ENCODE measurements around the gene ITGA1.
A peak's percentile ranks its signal among the peaks of the same experiment; 100 is the strongest.
"Not testable (repeated sequence)": the region's sequence is repeated elsewhere in the genome, so short reads cannot be mapped to it uniquely, and the experiment has no call there.

ITGA1 gene

DNA sequence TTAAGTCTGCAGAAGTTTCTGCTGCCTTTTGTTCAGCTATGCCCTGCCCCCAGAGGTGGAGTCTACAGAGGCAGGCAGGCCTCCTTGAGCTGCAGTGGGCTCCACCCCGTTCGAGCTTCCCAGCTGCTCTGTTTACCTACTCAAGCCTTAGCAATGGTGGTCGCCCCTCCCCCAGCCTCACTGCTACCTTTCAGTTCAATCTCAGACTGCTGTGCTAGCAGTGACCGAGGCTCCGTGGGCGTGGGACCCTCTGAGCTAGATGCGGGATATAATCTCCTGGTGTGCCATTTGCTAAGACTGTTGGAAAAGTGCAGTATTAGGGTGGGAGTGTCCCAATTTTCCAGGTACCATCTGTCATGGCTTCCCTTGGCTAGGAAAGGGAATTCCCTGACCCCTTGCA lies 188.4 kb downstream of the ITGA1 start:
- not testable (repeated sequence) for DNase-seq

GRCh38 chr5:52977264-52977897 lies 189.7 kb downstream of the ITGA1 start:
- DNase-seq: no peak

DNA sequence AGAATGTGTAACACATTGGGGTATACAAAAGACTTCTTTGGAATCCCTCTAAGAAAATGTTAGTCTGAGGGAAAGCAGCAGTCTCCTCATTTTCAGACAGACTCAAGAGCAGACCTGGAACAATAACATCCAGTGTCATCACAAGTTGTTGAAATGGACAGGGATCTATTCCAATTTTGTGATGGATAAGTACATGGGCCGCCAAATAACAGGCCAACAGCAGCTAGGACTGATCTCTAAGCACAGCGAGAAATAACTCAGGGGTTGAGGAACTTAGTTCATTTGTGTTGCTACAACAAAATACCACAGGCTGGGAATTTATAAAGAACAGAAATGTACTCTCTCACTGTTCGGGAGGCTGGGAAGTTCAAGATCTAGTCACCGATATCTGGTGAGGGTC lies 193.8 kb downstream of the ITGA1 start:
- DNase-seq: no peak

- no peak for DNase-seq
These were observed 196.3 kb downstream of the ITGA1 start for GRCh38 chr5:52983731-52984636.

- DNase-seq: no peak
These were observed 197.6 kb downstream of the ITGA1 start for GRCh38 chr5:52985306-52985705.

- DNase-seq: no peak
These were observed 200.1 kb downstream of the ITGA1 start for GRCh38 chr5:52987711-52988331.

DNA sequence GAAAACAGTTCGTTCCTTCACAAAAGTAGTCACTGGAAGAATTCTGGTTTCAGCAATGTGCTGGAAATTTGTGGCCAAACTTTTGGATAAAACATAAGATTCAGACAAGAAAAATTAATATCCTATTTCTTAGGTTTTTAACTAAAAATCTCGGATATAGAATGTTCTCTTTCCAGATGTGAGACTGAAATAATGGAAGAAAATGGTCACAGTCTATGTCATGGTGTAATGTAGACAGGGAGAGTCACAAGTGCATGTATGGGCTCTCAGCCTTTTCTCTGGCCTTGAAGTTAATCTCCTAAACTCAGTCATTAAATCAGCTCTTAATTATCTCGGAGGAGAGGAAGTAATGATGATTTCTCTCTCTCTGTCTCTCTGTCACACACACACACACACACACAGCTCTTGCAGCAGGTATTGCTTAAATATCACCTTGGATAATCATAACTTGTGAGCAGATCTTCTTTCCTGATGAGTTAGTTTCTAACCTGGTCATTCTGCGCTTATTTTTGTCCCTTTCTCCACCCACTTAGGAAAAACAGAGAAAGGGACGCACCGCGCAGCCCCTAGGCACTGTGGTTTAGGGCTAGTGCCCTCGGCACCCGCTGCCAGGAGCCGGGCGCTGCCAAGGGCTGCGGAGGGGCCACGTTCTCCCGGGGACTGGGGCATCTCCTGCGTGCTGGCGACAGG lies 200.8 kb downstream of the ITGA1 start:
- no peak for DNase-seq

DNA sequence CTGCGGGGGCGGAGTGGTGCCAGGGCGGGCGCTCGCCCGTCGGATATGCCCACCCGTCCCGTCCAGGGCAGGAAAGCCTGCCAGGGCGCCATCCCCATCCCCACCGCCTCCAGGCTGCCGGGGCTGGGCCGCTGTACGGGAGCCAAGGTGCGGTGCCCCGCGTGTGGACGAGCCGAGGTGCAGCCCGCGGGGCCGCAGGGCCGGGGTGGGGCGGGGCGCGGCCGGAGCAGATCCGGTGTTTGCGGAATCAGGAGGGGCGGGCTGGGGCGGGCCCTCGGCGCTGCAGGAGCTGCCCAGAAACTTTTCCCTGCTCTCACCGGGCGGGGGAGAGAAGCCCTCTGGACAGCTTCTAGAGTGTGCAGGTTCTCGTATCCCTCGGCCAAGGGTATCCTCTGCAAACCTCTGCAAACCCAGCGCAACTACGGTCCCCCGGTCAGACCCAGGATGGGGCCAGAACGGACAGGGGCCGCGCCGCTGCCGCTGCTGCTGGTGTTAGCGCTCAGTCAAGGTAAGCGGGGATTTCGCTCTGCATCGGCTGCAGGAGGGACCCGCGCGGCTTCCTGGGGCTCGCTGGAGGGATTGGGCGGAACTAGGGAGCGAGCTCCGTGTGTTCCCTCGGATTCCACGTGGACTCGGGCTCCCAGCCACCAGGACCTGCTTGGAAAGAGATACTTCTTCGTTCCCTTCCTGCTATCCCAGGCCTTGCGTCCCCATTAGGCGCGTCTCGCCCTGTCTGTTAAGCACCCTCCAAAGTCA lies 201.5 kb downstream of the ITGA1 start, which contains the start of gene ITGA2:
Gene ITGA2 (plus strand): TSS at position 328 of the 756 bp plus-strand sequence. CDS start 117 bp downstream, at position 445.
- peak; percentile 11 for DNase-seq

DNA sequence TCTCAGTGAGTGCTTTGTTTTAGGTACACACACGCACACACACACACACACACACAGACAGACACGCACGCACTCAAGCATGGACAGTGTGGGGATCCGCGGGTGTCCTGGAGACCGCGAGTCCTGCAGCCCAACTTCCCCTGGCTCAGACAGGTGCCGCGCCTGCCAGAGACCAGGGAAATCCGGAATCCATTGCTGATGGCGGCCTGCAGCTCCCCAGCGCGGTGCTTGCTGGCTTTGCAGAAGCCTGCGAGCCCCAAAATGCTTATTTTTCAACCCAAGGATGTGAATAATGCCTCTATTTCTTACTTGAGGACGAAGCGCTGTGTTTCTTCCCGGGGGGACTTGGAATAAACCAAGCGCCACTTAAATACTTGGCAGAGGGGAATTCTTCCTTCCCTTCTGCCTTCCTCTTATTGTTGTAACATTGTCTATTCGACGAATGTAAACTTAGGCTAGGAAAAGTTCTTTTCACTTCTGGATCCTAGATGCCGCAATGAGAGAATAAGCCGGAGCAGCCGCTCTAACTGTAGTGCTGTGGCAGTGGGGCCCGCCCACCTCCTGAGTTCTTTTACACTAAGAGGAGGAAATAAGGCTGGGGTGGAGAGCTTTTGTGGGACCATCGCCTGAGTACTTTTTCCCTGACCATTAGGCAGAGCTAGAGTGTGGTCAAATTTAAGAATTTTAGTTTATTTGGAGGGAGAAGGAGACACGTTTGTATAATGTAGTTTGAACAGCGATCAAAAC lies 202.2 kb downstream of the ITGA1 start:
- peak; percentile 5 for DNase-seq

DNA sequence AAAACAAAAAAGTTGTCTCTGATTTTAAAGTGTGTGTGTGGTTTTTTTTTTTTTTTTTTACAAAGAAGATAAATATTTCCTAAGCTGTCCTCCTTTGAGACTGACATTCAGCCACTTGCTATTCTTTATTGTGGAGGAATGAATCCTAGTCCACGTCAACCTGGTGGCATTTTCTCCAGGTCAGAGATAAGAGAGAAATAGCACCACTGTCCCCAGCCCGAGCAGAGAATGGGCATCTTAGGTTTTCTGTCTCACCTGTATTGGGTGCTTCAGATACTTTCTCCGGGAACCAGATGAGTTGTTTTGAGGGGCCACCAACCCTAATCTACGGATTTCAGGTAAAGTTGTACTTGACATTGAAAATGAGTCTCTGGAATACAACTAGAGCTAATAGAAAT lies 202.8 kb downstream of the ITGA1 start:
- no peak for DNase-seq

GRCh38 chr5:52993367-52993766 lies 205.7 kb downstream of the ITGA1 start:
- no peak for DNase-seq

GRCh38 chr5:52994266-52994665 lies 206.6 kb downstream of the ITGA1 start:
- DNase-seq: no peak

DNA sequence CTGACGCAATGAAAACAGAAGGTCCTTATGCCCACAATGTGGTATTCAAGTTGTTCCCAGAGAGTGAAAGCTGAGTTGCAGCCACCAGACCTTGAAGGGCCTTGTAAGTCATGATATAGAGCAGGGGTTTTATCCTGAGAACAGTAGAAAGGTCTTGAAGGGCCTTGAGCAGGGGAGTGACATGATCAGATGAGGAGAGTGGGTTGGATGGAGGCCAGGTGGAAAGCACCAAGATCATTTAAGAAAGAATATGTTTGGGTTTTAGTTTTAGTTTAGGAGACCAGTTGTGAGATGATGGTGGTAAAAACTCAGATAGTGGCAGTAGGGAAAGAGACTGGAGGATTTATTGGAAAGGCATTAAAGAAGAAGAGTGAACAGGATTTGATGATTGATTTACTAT lies 207.4 kb downstream of the ITGA1 start:
- no peak for DNase-seq

DNA sequence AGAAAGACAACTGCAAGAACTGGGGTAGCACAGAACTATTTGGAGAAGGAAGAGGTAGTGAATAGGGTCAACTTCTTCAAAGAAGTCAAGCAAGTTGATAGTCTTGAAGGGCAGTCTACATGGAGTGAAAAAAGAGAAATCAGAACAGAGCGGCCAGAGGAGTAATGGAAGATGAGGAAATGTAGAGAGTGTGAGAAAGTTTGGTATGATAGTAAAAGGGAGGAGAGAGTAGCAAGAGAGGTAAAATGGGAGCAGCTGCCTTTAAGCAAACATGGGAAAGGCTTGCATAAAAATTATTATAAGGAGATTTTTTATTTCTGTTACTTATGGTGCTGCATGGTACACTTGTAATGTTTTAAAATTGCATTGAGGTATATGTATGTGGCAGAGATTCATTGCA lies 208.2 kb downstream of the ITGA1 start:
- no peak for DNase-seq

DNA sequence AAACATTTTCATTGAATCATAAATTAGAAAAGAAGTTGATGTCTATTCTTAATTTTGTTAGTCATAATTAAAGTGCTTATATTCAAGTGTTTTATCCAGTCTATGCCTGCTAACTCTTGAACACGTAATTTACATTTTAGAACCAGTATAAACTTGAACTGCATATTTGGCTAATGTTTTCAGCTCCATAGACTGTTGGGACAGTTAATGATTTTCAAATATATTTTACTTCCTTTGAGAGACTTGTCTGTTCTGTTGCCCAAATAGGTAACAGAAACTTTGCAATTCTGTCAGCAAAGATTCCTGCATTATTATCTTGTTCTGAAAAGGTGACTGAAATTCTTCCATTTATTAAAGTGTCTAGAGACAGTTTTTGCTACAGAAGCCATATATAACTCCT lies 209.3 kb downstream of the ITGA1 start:
- DNase-seq: no peak

GRCh38 chr5:52997424-52997823 lies 209.7 kb downstream of the ITGA1 start:
- DNase-seq: no peak

DNA sequence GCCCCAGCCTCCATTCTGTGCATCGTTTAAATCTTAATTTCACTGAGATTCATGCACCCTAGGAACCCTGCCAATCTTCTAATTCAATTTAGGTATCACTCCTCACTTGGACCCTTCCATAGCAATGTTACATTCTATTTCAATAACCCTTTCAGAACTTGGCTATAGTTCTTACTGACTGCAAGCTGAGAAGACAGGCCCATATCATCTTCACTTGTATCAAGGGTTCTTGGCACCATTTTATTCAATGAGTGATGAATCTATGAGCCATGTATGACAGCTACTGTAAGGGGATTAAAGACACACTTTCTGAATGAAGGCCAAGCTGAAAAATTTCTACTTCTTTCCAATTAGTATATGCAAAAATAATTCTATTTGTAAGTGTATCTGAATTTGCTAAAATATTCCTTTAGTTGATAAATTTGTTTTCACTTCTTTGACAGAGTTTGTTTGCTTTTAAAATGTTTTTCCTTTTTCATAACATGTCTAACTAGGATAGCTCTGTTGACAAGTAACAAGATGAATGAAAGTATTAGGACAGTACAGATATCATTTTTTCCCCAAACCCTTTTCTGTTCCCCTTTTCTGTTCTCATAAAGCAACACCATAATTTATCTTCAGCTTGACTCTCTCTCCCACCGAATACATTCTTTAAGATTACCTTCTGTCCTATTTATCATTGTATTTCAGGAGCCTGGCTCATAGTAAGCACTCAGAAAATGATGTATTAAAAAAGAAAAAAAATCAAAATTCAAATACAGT lies 211.0 kb downstream of the ITGA1 start:
- no peak for DNase-seq

DNA sequence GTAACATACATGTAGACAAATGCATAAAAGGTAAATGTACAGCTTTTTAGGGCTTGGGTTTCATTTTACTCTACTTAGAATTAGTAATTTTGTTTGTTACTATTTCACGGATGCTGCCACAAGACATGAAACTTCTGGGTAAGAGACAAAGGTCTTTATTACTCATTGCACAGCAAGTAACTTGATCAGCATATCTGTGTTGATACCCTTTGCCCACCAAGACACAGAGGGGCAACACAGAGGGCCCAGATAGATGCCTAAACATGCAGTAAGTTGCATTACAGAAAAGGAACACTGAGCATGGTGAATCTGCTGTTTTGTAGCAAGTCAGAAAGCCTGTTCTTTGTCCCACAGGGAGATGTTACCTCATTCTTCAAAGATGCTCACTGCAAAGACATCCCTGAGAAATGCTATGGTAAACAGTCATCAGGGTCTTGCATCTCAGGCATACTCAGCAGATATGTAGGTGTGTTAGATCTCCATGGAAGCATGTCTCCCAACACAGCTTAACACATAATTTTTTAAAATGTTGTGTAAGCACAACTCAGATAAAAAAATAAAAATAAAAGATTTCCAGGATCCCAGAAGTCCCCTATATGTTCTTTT lies 211.7 kb downstream of the ITGA1 start:
- DNase-seq: no peak

DNA sequence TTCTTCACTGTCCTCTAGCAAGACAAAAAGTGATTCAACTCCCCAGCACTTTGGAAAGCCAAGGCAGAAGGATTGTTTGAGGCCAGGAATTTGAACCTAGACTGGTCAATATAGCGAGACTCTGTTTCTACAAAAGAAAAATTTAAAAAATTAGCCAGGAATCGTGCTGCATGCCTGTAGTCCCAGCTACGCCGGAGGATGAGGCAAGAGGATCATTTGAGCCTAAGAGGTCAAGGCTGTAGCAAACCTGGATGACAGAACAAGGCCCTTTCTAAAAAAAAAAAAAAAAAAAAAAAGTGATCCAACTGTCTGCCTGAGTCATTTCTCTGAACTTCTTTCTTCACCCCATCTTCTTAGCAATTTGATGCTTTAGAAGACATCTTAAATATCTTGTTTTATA lies 213.8 kb downstream of the ITGA1 start:
- DNase-seq: no peak

GRCh38 chr5:53002491-53002890 lies 214.8 kb downstream of the ITGA1 start:
- no peak for DNase-seq

Measured in activated gamma-delta T cell treated with Interleukin-2 at 50 U/mL for 16 hours (primary cell).